H9 (cell line): Measurements from ENCODE around the gene NR3C2. TPM values are rescaled to one million over a fixed set of nuclear protein-coding genes. Genes with fewer than 3 reads are reported as not detected.

ENCODE experiments used
- DNase-seq: peaks from one replicate; pipeline ENCODE4 v3.0.0-alpha.2; 2017
- H2AFZ ChIP-seq: one replicate; pipeline ENCODE4 v1.6.1; 2013; ENCODE audit warnings: mild to moderate bottlenecking, low read length, control low read depth, moderate library complexity
- H2AK5ac ChIP-seq: 2 replicates; pipeline ENCODE4 v1.6.1; 2013; ENCODE audit warnings: low read length, control low read depth, mixed read lengths; ENCODE audit not compliant: insufficient read length
- H2BK120ac ChIP-seq: one replicate; pipeline ENCODE4 v1.6.1; 2013; ENCODE audit warnings: low read depth, mild to moderate bottlenecking, low read length, control low read depth, inconsistent platforms; ENCODE audit not compliant: poor library complexity, severe bottlenecking
- H2BK12ac ChIP-seq: 2 replicates; pipeline ENCODE4 v1.6.1; 2013; ENCODE audit warnings: low read length, control low read depth, mixed read lengths, low read depth; ENCODE audit not compliant: insufficient read length
- H2BK15ac ChIP-seq: 2 replicates; pipeline ENCODE4 v1.6.1; 2013; ENCODE audit warnings: low read depth, low read length, control low read depth
- H2BK20ac ChIP-seq: one replicate; pipeline ENCODE4 v1.6.1; 2013; ENCODE audit warnings: low read depth, mild to moderate bottlenecking, low read length, control low read depth, inconsistent platforms; ENCODE audit not compliant: poor library complexity, severe bottlenecking
- H2BK5ac ChIP-seq: 2 replicates; pipeline ENCODE4 v1.6.1; 2013; ENCODE audit warnings: low read length, control low read depth, mixed read lengths; ENCODE audit not compliant: insufficient read length
- H3K14ac ChIP-seq: 2 replicates; pipeline ENCODE4 v1.6.1; 2013; ENCODE audit warnings: low read length, control low read depth; ENCODE audit not compliant: insufficient read depth
- H3K18ac ChIP-seq: 2 replicates; pipeline ENCODE4 v1.6.1; 2013; ENCODE audit warnings: low read depth, mild to moderate bottlenecking, mixed read lengths, low read length, control low read depth; ENCODE audit not compliant: insufficient read length
- H3K23ac ChIP-seq: 2 replicates; pipeline ENCODE4 v1.6.1; 2013; ENCODE audit warnings: low read length, control low read depth, mixed read lengths, low read depth; ENCODE audit not compliant: insufficient read length
- H3K23me2 ChIP-seq: 2 replicates; pipeline ENCODE4 v1.6.1; 2013; ENCODE audit warnings: low read depth, mild to moderate bottlenecking, mixed read lengths, low read length, control low read depth; ENCODE audit not compliant: insufficient read length, poor library complexity, severe bottlenecking
- H3K27ac ChIP-seq: 2 replicates; pipeline ENCODE4 v1.5.1; 2013; ENCODE audit warnings: low read length, control low read depth, mixed read lengths, low read depth; ENCODE audit not compliant: insufficient read length
- H3K27me3 ChIP-seq: 2 replicates; pipeline ENCODE4 v1.6.1; 2013; ENCODE audit warnings: low read length, control low read depth, inconsistent platforms; ENCODE audit not compliant: insufficient read depth
- H3K4ac ChIP-seq: 2 replicates; pipeline ENCODE4 v1.6.1; 2013; ENCODE audit warnings: low read depth, mild to moderate bottlenecking, control low read depth, inconsistent platforms, low read length, moderate library complexity
- H3K4me1 ChIP-seq: 2 replicates; pipeline ENCODE4 v1.6.1; 2013; ENCODE audit warnings: low read length, control low read depth, inconsistent platforms; ENCODE audit not compliant: insufficient read depth
- H3K4me2 ChIP-seq: 2 replicates; pipeline ENCODE4 v1.6.1; 2013; ENCODE audit warnings: low read length, control low read depth, mixed read lengths; ENCODE audit not compliant: insufficient read length, insufficient read depth
- H3K56ac ChIP-seq: 2 replicates; pipeline ENCODE4 v1.6.1; 2013; ENCODE audit warnings: low read depth, mild to moderate bottlenecking, mixed read lengths, low read length, control low read depth; ENCODE audit not compliant: insufficient read length
- H3K79me1 ChIP-seq: 2 replicates; pipeline ENCODE4 v1.6.1; 2013; ENCODE audit warnings: low read depth, mild to moderate bottlenecking, moderate library complexity, low read length, control low read depth, inconsistent platforms; ENCODE audit not compliant: insufficient read depth, poor library complexity, severe bottlenecking
- H3K79me2 ChIP-seq: 2 replicates; pipeline ENCODE4 v1.6.1; 2013; ENCODE audit warnings: low read length, control low read depth, inconsistent platforms; ENCODE audit not compliant: insufficient read depth
- H3K9ac ChIP-seq: 2 replicates; pipeline ENCODE4 v1.6.1; 2013; ENCODE audit warnings: low read length, control low read depth, mixed read lengths; ENCODE audit not compliant: insufficient read length; ENCODE audit errors: extremely low read depth
- H3K9me3 ChIP-seq: one replicate; pipeline ENCODE4 v1.6.1; 2013; ENCODE audit warnings: low read depth, low read length, inconsistent platforms; ENCODE audit not compliant: control insufficient read depth
- H3T11ph ChIP-seq: one replicate; pipeline ENCODE4 v1.6.1; 2013; ENCODE audit warnings: mild to moderate bottlenecking, low read length, control low read depth, inconsistent platforms
- H4K20me1 ChIP-seq: one replicate; pipeline ENCODE4 v1.6.1; 2013; ENCODE audit not compliant: control insufficient read depth, insufficient read length, insufficient read depth
- H4K5ac ChIP-seq: 2 replicates; pipeline ENCODE4 v1.6.1; 2013; ENCODE audit warnings: low read depth, mild to moderate bottlenecking, mixed read lengths, low read length, control low read depth; ENCODE audit not compliant: insufficient read length
- H4K8ac ChIP-seq: replicated peaks from 2 replicates; pipeline ENCODE4 v1.6.1; 2013; ENCODE audit warnings: low read length, control low read depth, mixed read lengths, low read depth; ENCODE audit not compliant: insufficient read length
- H4K91ac ChIP-seq: 2 replicates; pipeline ENCODE4 v1.6.1; 2013; ENCODE audit warnings: low read depth, mild to moderate bottlenecking, moderate library complexity, mixed read lengths, low read length, control low read depth; ENCODE audit not compliant: insufficient read length
- H3K27ac Mint-ChIP-seq, 3 experiments: 2 replicates in 2 of 3; 3 replicates in 1 of 3; pipeline ENCODE4 v1.8.0; 2020 to 2021; ENCODE audit warnings: mixed read lengths in 3 of 3, mild to moderate bottlenecking in 1 of 3, moderate library complexity in 1 of 3
- H3K27me3 Mint-ChIP-seq: 2 replicates; pipeline ENCODE4 v1.8.0; 2021; ENCODE audit warnings: low read depth, mild to moderate bottlenecking, moderate library complexity, mixed read lengths
- H3K36me3 Mint-ChIP-seq, 3 experiments: 2 replicates in 2 of 3; 3 replicates in 1 of 3; pipeline ENCODE4 v1.8.0; 2020 to 2021; ENCODE audit warnings: low read depth in 3 of 3, mixed read lengths in 3 of 3; ENCODE audit not compliant: insufficient read depth in 1 of 3
- H3K4me1 Mint-ChIP-seq, 2 experiments: 2 replicates each; pipeline ENCODE4 v1.8.0; 2020; ENCODE audit warnings: mixed read lengths in 2 of 2
- H3K4me3 Mint-ChIP-seq, 2 experiments: 2 replicates in 1 of 2; 3 replicates in 1 of 2; pipeline ENCODE4 v1.8.0; 2020 to 2021; ENCODE audit warnings: mild to moderate bottlenecking in 2 of 2, mixed read lengths in 2 of 2, moderate library complexity in 1 of 2
- H3K9me3 Mint-ChIP-seq, 2 experiments: 2 replicates in 1 of 2; 3 replicates in 1 of 2; pipeline ENCODE4 v1.8.0; 2020; ENCODE audit warnings: mild to moderate bottlenecking in 2 of 2, mixed read lengths in 2 of 2, moderate library complexity in 1 of 2
- CTCF ChIP-seq: fragments of 200-600 bp; sonication (generic); conservative IDR thresholded peaks from 3 replicates; pipeline ENCODE4 v1.8.0; 2021; ENCODE audit warnings: antibody characterized with exemption, mild to moderate bottlenecking
- WGBS: extraction: QIAGEN DNeasy Blood & Tissue Kit; methylation state at CpG from one replicate; pipeline ENCODE4 v1.1.7; 2013; ENCODE audit warnings: missing lambda C conversion rate, low lambda C conversion rate, mixed read lengths; ENCODE audit not compliant: insufficient read length; ENCODE audit errors: extremely low coverage; 5-methylcytosine and 5-hydroxymethylcytosine counted together
- total RNA-seq: library from RNA; stranded (reverse); gene quantifications from 2 replicates; pipeline ENCODE4 v1.2.1, GENCODE V29; 2021

Gene NR3C2
- total RNA-seq, 1 experiment from 2014 or later = 1.4 TPM

DNA sequence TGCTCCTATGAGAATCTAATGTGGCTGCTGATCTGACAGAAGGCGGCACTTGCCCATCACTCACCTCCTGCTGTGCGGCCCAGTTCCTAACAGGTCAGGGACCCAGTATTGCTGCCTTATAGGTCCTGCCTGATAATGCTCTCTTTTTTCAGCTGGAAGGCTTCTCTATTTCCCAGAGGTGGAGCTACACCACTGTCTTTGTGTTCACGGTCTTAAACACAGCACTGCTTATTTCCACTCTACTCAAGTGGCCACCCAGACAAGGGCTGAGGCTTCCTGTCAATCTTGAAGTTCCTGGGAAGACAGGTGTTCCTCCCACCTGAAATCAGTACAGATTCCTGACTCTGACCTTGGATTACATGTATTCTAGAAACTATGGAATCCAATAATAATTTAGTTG is 270.6 kb downstream of the NR3C2 start:
- Histone ChIP-seq H2BK120ac (no peak overlapping the region), H3K9ac (no peak overlapping the region), H4K91ac (no peak overlapping the region), H2AK5ac (no peak overlapping the region), H2AFZ (no peak overlapping the region), H3K4me2 (no peak overlapping the region), H3K18ac (no peak overlapping the region), H2BK5ac (no peak overlapping the region), H3K9me3 (no peaks in the 10 kb centered on the region), H3K79me2 (no peaks in the 10 kb centered on the region), H2BK15ac (no peak overlapping the region), H4K5ac (no peak overlapping the region), H3T11ph (no peak overlapping the region), H4K20me1 (no peaks in the 10 kb centered on the region), H2BK20ac (no peak overlapping the region), H3K4me1 (no peaks in the 10 kb centered on the region), H4K8ac (no peak overlapping the region), H3K56ac (no peak overlapping the region), H3K14ac (no peak overlapping the region), H3K79me1 (no peaks in the 10 kb centered on the region), H2BK12ac (no peak overlapping the region), H3K27ac (no peak overlapping the region), H3K4ac (no peak overlapping the region), H3K27me3 (no peaks in the 10 kb centered on the region), H3K23me2 (no peaks in the 10 kb centered on the region), H3K23ac (no peak overlapping the region)
- no peaks in the 10 kb centered on the region for H3K4me1 Mint-ChIP-seq
- no peak for TF ChIP-seq CTCF
- no peak overlapping the region for H3K27ac Mint-ChIP-seq
- no CpG with 5 or more reads among the region's 3 CpGs for WGBS
- no peak for DNase-seq
- H3K27me3 Mint-ChIP-seq = no peaks in the 10 kb centered on the region; the same call in 1 of the 2 replicates
- H3K9me3 Mint-ChIP-seq = peaks cover 4 to 5% of the 10 kb centered on the region in 2 experiments; a peak in 4 of 5 replicates
- no peak overlapping the region for H3K4me3 Mint-ChIP-seq
- peaks cover 2 to 10% (median 4%) of the 10 kb centered on the region in 3 experiments; a peak in 5 of 7 replicates for H3K36me3 Mint-ChIP-seq
